Umbilical cord (tissue), 2 donors: ENCODE measurements around the gene ARHGEF7. TPM values are rescaled to one million over a fixed set of nuclear protein-coding genes. Genes with fewer than 3 reads are reported as not detected.

Source experiments
- DNase-seq: peaks from one replicate; pipeline ENCODE4 v3.0.0-alpha.2; 2015; ENCODE audit warnings: low spot score
- total RNA-seq: library from RNA; depleted of rRNA; stranded (reverse); fragments of >200 nt; gene quantifications from one replicate; pipeline ENCODE4 v1.2.3, GENCODE V29; 2014; ENCODE audit warnings: low replicate concordance; ENCODE audit not compliant: insufficient read depth

The ARHGEF7 gene
- total RNA-seq, 1 donor from 2014 or later: 99.2 TPM

GRCh38 chr13:111344471-111345191, 229.5 kb downstream of the ARHGEF7 start:
- DNase-seq: peak; percentile 89

- no peak for DNase-seq
Observed at GRCh38 chr13:111345682-111346081, 230.6 kb downstream of the ARHGEF7 start.

- no peak for DNase-seq
Observed at GRCh38 chr13:111346101-111346680, 231.1 kb downstream of the ARHGEF7 start.

- no peak for DNase-seq
Observed at GRCh38 chr13:111347438-111347837, 232.3 kb downstream of the ARHGEF7 start.

- DNase-seq: no peak
Observed at GRCh38 chr13:111353508-111353907, 238.4 kb downstream of the ARHGEF7 start.

GRCh38 chr13:111354789-111355188, 239.7 kb downstream of the ARHGEF7 start:
- DNase-seq: no peak

Other genes starting within 250 kb of the ARHGEF7 start
- 83.5 TPM for gene ANKRD10, start 200.2 kb upstream of the ARHGEF7 start, total RNA-seq
- gene TEX29, start 205.3 kb downstream of the ARHGEF7 start, total RNA-seq: not detected